NCI-H510A treated with DMSO at 0.1 percent for 48 hours (cell line): Measurements from ENCODE around the gene TFG.
A peak's percentile ranks its signal among the peaks of the same experiment; 100 is the strongest.

Source experiments
- DNase-seq: peaks from one replicate; lab custom pipeline; 2025; lab: John Stamatoyannopoulos, UW

The TFG gene

GRCh38 chr3:100754563-100755334 is 45.5 kb downstream of the TFG start:
- no peak for DNase-seq

GRCh38 chr3:100756441-100756840 is 47.1 kb downstream of the TFG start:
- no peak for DNase-seq

- no peak for DNase-seq
Measured at GRCh38 chr3:100759159-100759558, 49.9 kb downstream of the TFG start.

- DNase-seq: no peak
Measured at GRCh38 chr3:100759950-100760349, 50.7 kb downstream of the TFG start.

GRCh38 chr3:100760377-100760776 is 51.1 kb downstream of the TFG start:
- no peak for DNase-seq

GRCh38 chr3:100761211-100761942 is 52.1 kb downstream of the TFG start:
- DNase-seq: peak; percentile 8

GRCh38 chr3:100761951-100762350 is 52.7 kb downstream of the TFG start:
- no peak for DNase-seq

GRCh38 chr3:100765437-100765975 is 56.2 kb downstream of the TFG start:
- no peak for DNase-seq

- no peak for DNase-seq
Measured at GRCh38 chr3:100766069-100766468, 56.8 kb downstream of the TFG start.

GRCh38 chr3:100769693-100770092 is 60.4 kb downstream of the TFG start:
- DNase-seq: no peak

- no peak for DNase-seq
Measured at GRCh38 chr3:100775226-100775625, 65.9 kb downstream of the TFG start.

GRCh38 chr3:100775669-100776068 is 66.4 kb downstream of the TFG start:
- no peak for DNase-seq

- DNase-seq: no peak
Measured at GRCh38 chr3:100776097-100776729, 66.9 kb downstream of the TFG start.

- DNase-seq: no peak
Measured at GRCh38 chr3:100776746-100777145, 67.5 kb downstream of the TFG start.

GRCh38 chr3:100777271-100777670 is 68.0 kb downstream of the TFG start:
- DNase-seq: no peak

GRCh38 chr3:100779480-100779879 is 70.2 kb downstream of the TFG start:
- peak; percentile 50 for DNase-seq

- no peak for DNase-seq
Measured at GRCh38 chr3:100780071-100780622, 70.9 kb downstream of the TFG start.

GRCh38 chr3:100781301-100781700 is 72.0 kb downstream of the TFG start:
- DNase-seq: no peak

GRCh38 chr3:100782348-100782747 is 73.1 kb downstream of the TFG start:
- DNase-seq: no peak

GRCh38 chr3:100782906-100783305 is 73.6 kb downstream of the TFG start:
- no peak for DNase-seq

GRCh38 chr3:100783619-100784018 is 74.3 kb downstream of the TFG start:
- DNase-seq: no peak

- DNase-seq: no peak
Measured at GRCh38 chr3:100789579-100789978, 80.3 kb downstream of the TFG start.
